H1 (cell line): ENCODE measurements around the gene SLC6A6. TPM values are rescaled to one million over a fixed set of nuclear protein-coding genes. Genes with fewer than 3 reads are reported as not detected.
A peak's percentile ranks its signal among the peaks of the same experiment; 100 is the strongest.

Experiments
- CTCF ChIA-PET: fragments of 300-600 bp; sonication (Branson Sonifier 250); formaldehyde crosslinking; loops from one replicate; lab custom pipeline; 2021; ENCODE audit not compliant: partially characterized antibody; lab: Charles Lee
- POLR2A ChIA-PET: fragments of 300-600 bp; sonication (Branson Sonifier 250); formaldehyde crosslinking; loops from one replicate; lab custom pipeline; 2021; ENCODE audit warnings: inconsistent platforms; ENCODE audit not compliant: partially characterized antibody; lab: Charles Lee
- DNase-seq, 2 experiments: peaks; one replicate each; pipeline versions ENCODE4 v3.0.0 to v3.0.0-alpha.2; 2010 to 2022; ENCODE audit warnings: low spot score in 2 of 2, low read depth in 1 of 2, mixed read lengths in 1 of 2
- FAIRE-seq: peaks from 2 replicates; lab custom pipeline; 2011; peaks lifted over from hg19 to GRCh38; lab: Jason Lieb, UNC
- H2AFZ ChIP-seq: 2 replicates; pipeline ENCODE4 v1.8.1; 2012; ENCODE audit warnings: low read length, inconsistent platforms
- H2AK5ac ChIP-seq: 2 replicates; pipeline ENCODE4 v1.6.1; 2013; ENCODE audit warnings: low read depth, low read length
- H2BK120ac ChIP-seq: replicated peaks from 2 replicates; pipeline ENCODE3; 2013; ENCODE audit warnings: low read depth, low read length, inconsistent platforms
- H2BK12ac ChIP-seq: 2 replicates; pipeline ENCODE4 v1.6.1; 2013; ENCODE audit warnings: low read depth, low read length
- H2BK15ac ChIP-seq: 2 replicates; pipeline ENCODE4 v1.6.1; 2013; ENCODE audit warnings: low read length
- H2BK20ac ChIP-seq: 2 replicates; pipeline ENCODE4 v1.6.1; 2013; ENCODE audit warnings: low read length
- H2BK5ac ChIP-seq: 2 replicates; pipeline ENCODE4 v1.6.1; 2013; ENCODE audit warnings: low read depth, low read length
- H3K14ac ChIP-seq: 2 replicates; pipeline ENCODE4 v1.6.1; 2013; ENCODE audit warnings: inconsistent platforms; ENCODE audit not compliant: insufficient read length
- H3K18ac ChIP-seq: 2 replicates; pipeline ENCODE4 v1.6.1; 2013; ENCODE audit warnings: low read length; ENCODE audit errors: extremely low read depth
- H3K23ac ChIP-seq: 2 replicates; pipeline ENCODE4 v1.6.1; 2013; ENCODE audit warnings: inconsistent platforms; ENCODE audit not compliant: insufficient read length
- H3K23me2 ChIP-seq: 2 replicates; pipeline ENCODE4 v1.6.1; 2013; ENCODE audit warnings: low read depth, low read length
- H3K27ac ChIP-seq: 2 replicates; pipeline ENCODE4 v1.6.1; 2011; ENCODE audit warnings: low read depth, low read length, inconsistent platforms
- H3K27me3 ChIP-seq, 4 experiments: replicated peaks in 1 of 4; 1 replicate in 1 of 4; 2 replicates in 3 of 4; pipeline versions ENCODE4 v1.6.1 to v1.8.1; 2011 to 2013; ENCODE audit warnings: low read length in 3 of 4, mild to moderate bottlenecking in 3 of 4, inconsistent platforms in 2 of 4, mixed read lengths in 2 of 4, moderate library complexity in 1 of 4; ENCODE audit not compliant: control insufficient read depth in 3 of 4, insufficient read depth in 3 of 4; ENCODE audit errors: extremely low read depth in 1 of 4
- H3K36me3 ChIP-seq, 4 experiments: 2 replicates each; pipeline versions ENCODE4 v1.6.1 to v1.8.1; 2011 to 2013; ENCODE audit warnings: mild to moderate bottlenecking in 4 of 4, low read length in 3 of 4, moderate library complexity in 2 of 4, control low read depth in 1 of 4, inconsistent platforms in 1 of 4; ENCODE audit not compliant: insufficient read depth in 4 of 4, control insufficient read depth in 2 of 4
- H3K4ac ChIP-seq: replicated peaks from 2 replicates; pipeline ENCODE3; 2013; ENCODE audit warnings: low read length, low read depth, mixed read lengths, inconsistent platforms; ENCODE audit not compliant: insufficient read length
- H3K4me1 ChIP-seq, 4 experiments: replicated peaks in 1 of 4; 1 replicate in 1 of 4; 2 replicates in 3 of 4; pipeline versions ENCODE4 v1.6.1 to v1.8.1; 2011 to 2013; ENCODE audit warnings: low read length in 3 of 4, inconsistent platforms in 2 of 4, mixed read lengths in 1 of 4; ENCODE audit not compliant: insufficient read depth in 4 of 4, control insufficient read depth in 3 of 4
- H3K4me2 ChIP-seq, 2 experiments: 2 replicates each; pipeline versions ENCODE4 v1.6.1 to v1.8.1; 2011 to 2013; ENCODE audit warnings: low read depth in 2 of 2, low read length in 2 of 2, control low read depth in 1 of 2, inconsistent platforms in 1 of 2, mild to moderate bottlenecking in 1 of 2; ENCODE audit not compliant: insufficient read depth in 1 of 2
- H3K4me3 ChIP-seq, 4 experiments: fragments of 200-600, 300-600 bp in 1 of 4; sonication (generic), shearing (Covaris generic), sonication (Bioruptor Twin) in 1 of 4; 2 replicates each; pipeline versions ENCODE4 v1.5.1 to v1.8.1; 2011 to 2016; ENCODE audit warnings: low read length in 4 of 4, low read depth in 3 of 4, control low read depth in 2 of 4, inconsistent platforms in 2 of 4, mild to moderate bottlenecking in 2 of 4, mixed read lengths in 1 of 4, moderate library complexity in 1 of 4; ENCODE audit not compliant: insufficient read depth in 2 of 4; ENCODE audit errors: extremely low read depth in 1 of 4
- H3K56ac ChIP-seq: replicated peaks from 2 replicates; pipeline ENCODE3; 2013; ENCODE audit warnings: low read depth, mild to moderate bottlenecking, mixed read lengths, low read length, inconsistent platforms; ENCODE audit not compliant: insufficient read length
- H3K79me1 ChIP-seq: 2 replicates; pipeline ENCODE4 v1.6.1; 2013; ENCODE audit warnings: low read depth, low read length, control low read depth
- H3K79me2 ChIP-seq, 2 experiments: 2 replicates each; pipeline versions ENCODE4 v1.6.1 to v1.8.1; 2012 to 2013; ENCODE audit warnings: low read length in 2 of 2, mild to moderate bottlenecking in 2 of 2, inconsistent platforms in 1 of 2; ENCODE audit not compliant: insufficient read depth in 2 of 2, control insufficient read depth in 1 of 2
- H3K9ac ChIP-seq, 4 experiments: replicated peaks in 1 of 4; 1 replicate in 1 of 4; 2 replicates in 3 of 4; pipeline versions ENCODE4 v1.6.1 to v1.8.1; 2011 to 2013; ENCODE audit warnings: low read depth in 3 of 4, low read length in 3 of 4, control low read depth in 2 of 4, mild to moderate bottlenecking in 2 of 4, moderate library complexity in 2 of 4, inconsistent platforms in 1 of 4; ENCODE audit errors: extremely low read depth in 1 of 4
- H3K9me3 ChIP-seq, 2 experiments: 2 replicates each; pipeline versions ENCODE4 v1.6.1 to v1.8.1; 2012 to 2013; ENCODE audit warnings: mild to moderate bottlenecking in 2 of 2, moderate library complexity in 2 of 2, control low read depth in 1 of 2, inconsistent platforms in 1 of 2, low read depth in 1 of 2, low read length in 1 of 2, mixed read lengths in 1 of 2; ENCODE audit not compliant: insufficient read depth in 2 of 2
- H4K20me1 ChIP-seq, 2 experiments: replicated peaks in 1 of 2; 2 replicates each; pipeline versions ENCODE3 to v1.8.1; 2011 to 2013; ENCODE audit warnings: inconsistent platforms in 2 of 2, low read length in 2 of 2, mild to moderate bottlenecking in 1 of 2; ENCODE audit not compliant: insufficient read depth in 2 of 2, control insufficient read depth in 1 of 2
- H4K5ac ChIP-seq: 2 replicates; pipeline ENCODE4 v1.6.1; 2013; ENCODE audit warnings: low read length, low read depth, mixed read lengths, inconsistent platforms; ENCODE audit not compliant: insufficient read length
- H4K8ac ChIP-seq: 2 replicates; pipeline ENCODE4 v1.8.0; 2013; ENCODE audit warnings: mild to moderate bottlenecking, moderate library complexity, low read length, inconsistent platforms; ENCODE audit not compliant: insufficient read depth; ENCODE audit errors: extremely low read depth
- H4K91ac ChIP-seq: replicated peaks from 2 replicates; pipeline ENCODE3; 2013; ENCODE audit warnings: low read length, mixed read lengths, inconsistent platforms; ENCODE audit not compliant: insufficient read length
- ASH2L ChIP-seq: fragments of 200-600, 300-600 bp; sonication (generic); IDR thresholded peaks from one replicate; pipeline ENCODE4 v1.7.1; 2017; ENCODE audit warnings: low read length
- CEBPB ChIP-seq: IDR thresholded peaks from 2 replicates; pipeline ENCODE4 v1.6.1; 2012; ENCODE audit warnings: low read depth, low read length
- EZH2 ChIP-seq: fragments of 200-600 bp; sonication (generic); IDR thresholded peaks from 2 replicates; pipeline ENCODE4 v1.7.1; 2012; ENCODE audit warnings: low read depth, mild to moderate bottlenecking, moderate library complexity, low read length, inconsistent platforms; ENCODE audit not compliant: severe bottlenecking
- SAP30 ChIP-seq: fragments of 300-600 bp; sonication (generic); IDR thresholded peaks from 2 replicates; pipeline ENCODE4 v1.7.1; 2012; ENCODE audit warnings: low read length, moderate library complexity, mild to moderate bottlenecking, inconsistent platforms; ENCODE audit not compliant: insufficient read depth, insufficient replicate concordance
- WGBS, 2 experiments: shearing (Covaris generic) in 1 of 2; methylation state at CpG; one replicate each; pipeline versions ENCODE4 v1.1.6 to v1.1.7; 2013 to 2015; ENCODE audit warnings: low lambda C conversion rate in 2 of 2, mixed read lengths in 2 of 2, inconsistent platforms in 1 of 2, low coverage in 1 of 2, missing lambda C conversion rate in 1 of 2; ENCODE audit not compliant: insufficient replicate concordance in 2 of 2, insufficient coverage in 1 of 2, insufficient read length in 1 of 2; ENCODE audit errors: extremely low coverage in 1 of 2, missing lambda C conversion rate in 1 of 2; 5-methylcytosine and 5-hydroxymethylcytosine counted together
- polyA plus RNA-seq, 7 experiments: library from polyadenylated mRNA; depleted of rRNA in 3 of 7; stranded (reverse) in 5 of 7; unstranded in 2 of 7; fragments of >200 nt in 5 of 7; fragments of 200-250 nt in 2 of 7; gene quantifications; 1 replicate in 5 of 7; 2 replicates in 1 of 7; 4 replicates in 1 of 7; pipeline versions ENCODE4 v1.2.1 to v1.2.3, GENCODE V29; 2011 to 2013; ENCODE audit warnings: missing spikeins in 2 of 7, mixed read lengths in 2 of 7
- total RNA-seq: library from RNA; stranded (reverse); fragmentation: NEBNext Ultra II Directional; extraction: Animal tissue kit (Norgen Biotek cat#: 25700); gene quantifications from 2 replicates; pipeline ENCODE4 v1.2.1, GENCODE V29; 2021

The SLC6A6 gene
- total and polyA plus RNA-seq, 2 of the 8 experiments (the other 6 are each of a cell fraction or from before 2014, with no cell fraction given): 66.2 to 144 TPM

DNA sequence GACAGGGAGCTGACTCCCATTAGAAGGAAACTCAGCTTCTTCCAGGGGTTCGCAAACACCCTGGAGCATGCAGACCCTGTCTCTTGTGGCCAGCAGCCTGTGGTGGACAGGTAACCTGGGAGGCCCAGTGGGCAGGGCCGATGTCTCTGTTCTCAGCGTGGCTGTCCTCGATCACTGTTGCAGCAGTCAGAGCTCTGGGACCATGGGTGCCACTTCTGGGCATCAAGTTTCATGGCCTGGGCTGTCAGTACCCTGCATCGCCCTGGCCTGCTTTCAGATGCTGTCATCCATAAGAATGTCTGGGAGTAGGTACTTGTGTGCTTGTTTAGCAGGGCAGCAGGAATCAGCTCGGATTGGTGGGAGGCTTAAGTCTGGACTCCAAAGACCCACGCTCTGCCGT, 54.4 kb downstream of the SLC6A6 start:
- no peak overlapping the region for H3K4me2 ChIP-seq
- no peak overlapping the region for H4K91ac ChIP-seq
- CTCF ChIA-PET: interaction anchor here (0.6 to 5.3 kb wide), 8 partner anchors 10 to 433 kb away, joined by 3 to 29 read pairs (median 4); no protein-coding TSS in a partner anchor
- no peak overlapping the region for H2BK120ac ChIP-seq
- H2BK20ac ChIP-seq: no peak overlapping the region; the same call in 1 of the 2 replicates
- no peak for DNase-seq
- no peak overlapping the region for H2BK12ac ChIP-seq
- peak overlapping the region; percentile 3; the same call in 1 of the 2 replicates for H3K27ac ChIP-seq
- peaks cover 15 to 58% (median 34%) of the 10 kb centered on the region in 4 experiments for H3K36me3 ChIP-seq
- H3K9me3 ChIP-seq: no peaks in the 10 kb centered on the region
- POLR2A ChIA-PET: interaction anchor here (0.7 to 4.7 kb wide), 4 partner anchors 11 to 53 kb away, joined by 3 to 25 read pairs (median 3); partner anchors contain the start of gene SLC6A6
- H3K18ac ChIP-seq: no peak overlapping the region
- H3K56ac ChIP-seq: no peak overlapping the region
- no peak overlapping the region for H4K8ac ChIP-seq
- 92% methylated on average over 8 of the region's 8 CpGs; no CpG with 5 or more reads in 1 of the 2 experiments for WGBS, 2 experiments
- no peak overlapping the region for H3K23ac ChIP-seq
- no peak overlapping the region for H3K9ac ChIP-seq
- no peak overlapping the region for H2AK5ac ChIP-seq
- H2BK15ac ChIP-seq: no peak overlapping the region
- no peak for TF ChIP-seq CEBPB
- TF ChIP-seq EZH2: no peak
- TF ChIP-seq ASH2L: no peak
- no peak for TF ChIP-seq SAP30
- peaks cover 3% of the 10 kb centered on the region; the same call in 1 of the 2 replicates for H3K79me1 ChIP-seq
- no peak overlapping the region for H3K4me3 ChIP-seq
- no peak overlapping the region for H2AFZ ChIP-seq
- no peak overlapping the region for H4K5ac ChIP-seq
- peaks cover 10 to 15% of the 10 kb centered on the region in 2 experiments for H4K20me1 ChIP-seq
- 0 out of 2 replicates have a peak overlapping the region, but pooled peaks have one; percentile 55 for H2BK5ac ChIP-seq
- H3K23me2 ChIP-seq: no peaks in the 10 kb centered on the region
- FAIRE-seq: no peak
- no peaks in the 10 kb centered on the region for H3K79me2 ChIP-seq
- no peak overlapping the region for H3K4ac ChIP-seq
- no peaks in the 10 kb centered on the region; a peak in 1 of 7 replicates for H3K27me3 ChIP-seq
- peaks cover 2 to 3% (median 2%) of the 10 kb centered on the region in 4 experiments; a peak in 5 of 7 replicates for H3K4me1 ChIP-seq
- H3K14ac ChIP-seq: no peak overlapping the region
